ENCODE measurements around the gene PNP.
"Not testable (repeated sequence)": the region's sequence is repeated elsewhere in the genome, so short reads cannot be mapped to it uniquely, and the experiment has no call there.

PNP gene

DNA sequence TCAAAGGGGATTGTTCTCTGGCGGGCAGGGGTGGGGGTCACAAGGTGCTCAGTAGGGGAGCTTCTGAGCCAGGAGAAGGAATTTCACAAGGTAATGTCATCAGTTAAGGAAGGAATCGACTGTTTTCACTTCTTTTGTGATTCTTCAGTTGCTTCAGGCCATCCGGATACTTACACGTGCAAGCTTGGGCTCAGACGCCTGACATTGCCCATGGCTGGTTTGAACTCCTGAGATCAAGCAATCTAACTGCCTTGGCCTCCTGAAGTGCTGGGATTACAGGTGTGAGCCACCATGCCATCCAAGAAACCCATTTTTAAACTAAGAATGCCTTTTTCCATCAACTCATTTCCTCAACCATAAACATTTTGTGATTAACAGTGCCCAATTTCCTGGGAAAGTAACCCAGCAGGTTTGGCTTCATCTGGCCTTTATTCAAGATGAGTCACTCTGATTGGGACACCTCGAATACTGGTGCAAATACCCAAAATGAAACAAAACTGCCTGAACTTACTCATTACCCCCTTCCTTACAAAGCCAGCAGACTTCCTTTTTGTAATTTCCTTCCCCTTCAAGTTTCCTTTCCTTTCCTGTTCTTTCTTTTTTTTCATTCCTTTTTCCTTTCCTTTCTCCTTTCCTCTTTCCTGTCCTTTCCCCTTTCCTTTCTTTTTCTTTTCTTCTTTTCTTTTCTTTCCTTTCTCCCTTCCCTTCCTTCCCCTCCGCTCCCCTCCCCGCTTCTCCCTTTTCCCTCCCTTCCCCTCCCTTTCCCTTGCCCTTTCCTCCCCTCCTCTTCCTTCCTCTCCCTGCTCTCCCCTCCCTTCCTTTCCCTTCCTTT is 25.9 kb downstream of the PNP start:
- DNase-seq (ENCODE audit: extremely low read depth, low read depth): no peak
- TF ChIP-seq, protein P1, sequence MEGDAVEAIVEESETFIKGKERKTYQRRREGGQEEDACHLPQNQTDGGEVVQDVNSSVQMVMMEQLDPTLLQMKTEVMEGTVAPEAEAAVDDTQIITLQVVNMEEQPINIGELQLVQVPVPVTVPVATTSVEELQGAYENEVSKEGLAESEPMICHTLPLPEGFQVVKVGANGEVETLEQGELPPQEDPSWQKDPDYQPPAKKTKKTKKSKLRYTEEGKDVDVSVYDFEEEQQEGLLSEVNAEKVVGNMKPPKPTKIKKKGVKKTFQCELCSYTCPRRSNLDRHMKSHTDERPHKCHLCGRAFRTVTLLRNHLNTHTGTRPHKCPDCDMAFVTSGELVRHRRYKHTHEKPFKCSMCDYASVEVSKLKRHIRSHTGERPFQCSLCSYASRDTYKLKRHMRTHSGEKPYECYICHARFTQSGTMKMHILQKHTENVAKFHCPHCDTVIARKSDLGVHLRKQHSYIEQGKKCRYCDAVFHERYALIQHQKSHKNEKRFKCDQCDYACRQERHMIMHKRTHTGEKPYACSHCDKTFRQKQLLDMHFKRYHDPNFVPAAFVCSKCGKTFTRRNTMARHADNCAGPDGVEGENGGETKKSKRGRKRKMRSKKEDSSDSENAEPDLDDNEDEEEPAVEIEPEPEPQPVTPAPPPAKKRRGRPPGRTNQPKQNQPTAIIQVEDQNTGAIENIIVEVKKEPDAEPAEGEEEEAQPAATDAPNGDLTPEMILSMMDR (IDR thresholded peaks at IDR 0.05; ENCODE audit: low read depth, low read length): no peak

DNA sequence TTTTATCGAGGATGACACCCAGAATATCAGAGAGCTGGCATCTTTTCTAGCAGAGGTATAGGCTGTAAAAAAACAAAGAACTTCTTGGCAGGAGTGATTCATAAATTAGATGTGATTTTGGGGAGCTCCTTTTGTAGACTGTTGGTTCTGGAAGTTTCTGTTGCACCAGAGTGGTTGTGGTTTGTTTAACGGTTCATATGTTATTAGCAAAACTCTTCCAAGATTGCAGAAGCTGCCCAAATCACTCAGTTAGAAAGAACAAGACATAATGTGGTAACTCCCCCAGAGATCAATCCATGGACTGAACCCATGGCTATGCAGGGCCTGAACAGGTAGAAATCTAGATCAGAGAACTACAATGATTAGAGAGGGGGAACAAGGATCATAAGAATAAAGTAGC is 29.4 kb downstream of the PNP start:
- TF ChIP-seq, protein P1 (IDR thresholded peaks at IDR 0.05; ENCODE audit: low read depth, low read length): no peak
- no peak for DNase-seq (ENCODE audit: extremely low read depth, low read depth)

DNA sequence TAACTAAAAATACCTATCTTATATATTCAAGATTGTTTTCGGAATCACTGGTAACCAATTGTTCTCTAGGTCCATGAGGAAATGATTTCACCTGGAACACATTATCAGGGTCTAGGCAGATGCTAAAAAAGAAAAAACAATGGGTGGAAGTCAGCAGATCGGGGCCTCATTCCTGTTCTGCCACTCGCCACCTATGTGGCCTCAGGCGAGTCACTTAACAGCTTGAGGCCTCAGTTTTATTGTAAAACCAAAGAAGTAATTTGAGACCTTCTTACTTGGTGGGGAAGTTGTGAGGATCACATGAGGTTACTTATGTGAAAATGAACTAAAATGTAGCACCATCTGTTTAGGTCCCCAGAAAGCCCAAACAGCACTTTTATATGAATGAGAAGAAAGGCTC is 29.9 kb downstream of the PNP start:
- TF ChIP-seq, protein P1 (IDR thresholded peaks at IDR 0.05; ENCODE audit: low read depth, low read length): no peak
- no peak for DNase-seq (ENCODE audit: extremely low read depth, low read depth)

DNA sequence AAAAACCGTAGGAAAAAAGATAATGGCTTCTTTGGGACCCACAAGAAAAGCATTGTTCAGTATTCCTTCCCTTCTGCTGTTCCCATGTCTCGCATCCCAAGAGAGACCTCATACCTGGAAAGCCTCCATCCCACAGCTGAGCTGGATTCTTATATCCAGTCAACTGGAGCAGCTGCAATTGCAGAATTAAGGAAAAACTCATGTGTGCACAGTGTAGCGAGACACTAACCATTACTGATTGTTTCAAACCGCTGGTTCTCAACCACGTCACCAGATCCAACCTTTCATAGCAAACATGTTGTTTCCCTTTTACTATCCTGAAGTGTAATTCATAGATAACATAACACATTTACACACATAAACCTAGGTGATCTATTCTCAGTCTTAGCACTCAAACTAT is 30.7 kb downstream of the PNP start:
- TF ChIP-seq, protein P1 (IDR thresholded peaks at IDR 0.05; ENCODE audit: low read depth, low read length): no peak
- no peak for DNase-seq (ENCODE audit: extremely low read depth, low read depth)

DNA sequence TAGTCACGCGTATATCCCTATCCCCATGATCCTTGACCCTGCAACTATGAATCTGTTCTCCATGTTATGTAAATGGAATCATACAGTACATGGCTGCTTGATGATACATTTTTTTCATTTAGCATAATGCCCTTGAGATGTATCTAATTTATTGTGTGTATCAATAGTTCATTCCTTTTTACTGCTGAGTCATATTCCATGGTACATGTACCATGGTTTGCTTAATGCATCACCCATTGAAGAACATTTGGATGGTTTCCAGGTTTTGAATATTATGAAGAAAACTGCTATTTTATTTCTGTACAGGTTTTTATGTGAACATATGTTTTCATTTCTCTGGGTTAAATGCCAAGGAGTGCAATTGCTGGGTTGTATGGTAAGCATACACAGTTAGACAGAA is 32.1 kb downstream of the PNP start:
- TF ChIP-seq, protein P1 (IDR thresholded peaks at IDR 0.05; ENCODE audit: low read depth, low read length): no peak
- no peak for DNase-seq (ENCODE audit: extremely low read depth, low read depth)

DNA sequence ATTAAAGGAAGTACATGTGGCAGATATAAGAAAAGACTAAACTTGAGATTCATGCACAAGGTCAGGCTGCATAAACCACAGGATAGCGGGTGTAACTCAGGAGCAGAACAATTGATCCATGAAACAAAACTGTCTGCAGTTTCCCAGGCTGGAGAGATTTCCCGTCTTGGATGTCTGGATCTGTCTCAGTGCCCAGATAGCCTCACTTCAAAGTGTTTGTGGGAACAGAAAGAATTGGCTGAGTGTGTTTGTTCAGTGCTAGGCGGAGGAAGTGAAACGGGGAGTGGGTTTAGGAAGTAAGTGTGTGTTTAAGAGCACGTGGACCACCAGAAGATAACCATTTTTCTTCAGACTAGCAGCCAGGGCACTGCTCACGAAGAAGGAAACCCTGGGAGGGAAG is 34.7 kb downstream of the PNP start:
- TF ChIP-seq, protein P1 (IDR thresholded peaks at IDR 0.05; ENCODE audit: low read depth, low read length): no peak
- DNase-seq (ENCODE audit: extremely low read depth, low read depth): no peak

DNA sequence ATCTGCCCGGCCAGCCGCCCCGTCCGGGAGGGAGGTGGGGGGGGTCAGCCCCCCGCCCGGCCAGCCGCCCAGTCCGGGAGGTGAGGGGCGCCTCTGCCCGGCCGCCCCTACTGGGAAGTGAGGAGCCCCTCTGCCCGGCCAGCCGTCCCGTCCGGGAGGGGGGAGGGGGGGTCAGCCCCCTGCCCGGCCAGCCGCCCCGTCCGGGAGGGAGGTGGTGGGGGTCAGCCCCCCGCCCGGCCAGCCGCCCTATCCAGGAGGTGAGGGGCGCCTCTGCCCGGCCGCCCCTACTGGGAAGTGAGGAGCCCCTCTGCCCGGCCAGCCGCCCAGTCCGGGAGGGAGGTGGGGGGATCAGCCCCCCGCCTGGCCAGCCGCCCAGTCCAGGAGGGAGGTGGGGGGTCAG is 37.1 kb downstream of the PNP start:
- not testable (repeated sequence) for DNase-seq (ENCODE audit: extremely low read depth, low read depth)

DNA sequence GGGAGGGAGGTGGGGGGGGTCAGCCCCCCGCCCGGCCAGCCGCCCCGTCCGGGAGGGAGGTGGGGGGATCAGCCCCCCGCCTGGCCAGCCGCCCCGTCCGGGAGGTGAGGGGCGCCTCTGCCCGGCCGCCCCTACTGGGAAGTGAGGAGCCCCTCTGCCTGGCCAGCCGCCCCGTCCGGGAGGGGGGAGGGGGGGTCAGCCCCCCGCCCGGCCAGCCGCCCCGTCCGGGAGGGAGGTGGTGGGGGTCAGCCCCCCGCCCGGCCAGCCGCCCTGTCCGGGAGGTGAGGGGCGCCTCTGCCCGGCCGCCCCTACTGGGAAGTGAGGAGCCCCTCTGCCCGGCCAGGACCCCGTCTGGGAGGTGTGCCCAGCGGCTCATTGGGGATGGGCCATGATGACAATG is 37.5 kb downstream of the PNP start:
- DNase-seq (ENCODE audit: extremely low read depth, low read depth): not testable (repeated sequence)

DNA sequence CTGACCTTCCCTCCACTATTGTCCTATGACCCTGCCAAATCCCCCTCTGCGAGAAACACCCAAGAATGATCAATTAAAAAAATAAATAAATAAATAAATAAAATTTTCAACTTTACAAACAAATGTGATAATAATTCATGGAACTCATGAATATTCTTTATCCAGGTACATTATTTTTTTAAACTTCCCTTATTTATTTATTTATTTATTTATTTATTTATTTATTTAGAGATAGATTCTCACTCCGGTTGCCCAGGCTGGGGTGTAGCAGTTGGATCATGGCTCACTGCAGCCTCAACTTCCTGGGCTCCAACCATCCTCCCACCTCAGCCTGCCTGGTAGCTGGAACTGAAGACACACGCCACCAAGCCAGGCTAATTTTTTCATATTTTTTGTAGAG is 38.3 kb downstream of the PNP start:
- DNase-seq (ENCODE audit: extremely low read depth, low read depth): not testable (repeated sequence)
